Activated effector memory CD4-positive, alpha-beta T cell treated with anti-CD3 and anti-CD28 coated beads, Interleukin-2, amount 50 U/mL, for 16 hours (primary cell): ENCODE measurements around the gene METTL26.

Source experiments
- DNase-seq: peaks from one replicate; pipeline ENCODE4 v3.0.0-alpha.2; 2020

Gene METTL26

GRCh38 chr16:636206-637080 is at the start of gene METTL26:
METTL26 (minus strand) TSS chr16:636305; CDS start chr16:636290, 15 bp downstream.
- DNase-seq, result peak; percentile 97

DNA sequence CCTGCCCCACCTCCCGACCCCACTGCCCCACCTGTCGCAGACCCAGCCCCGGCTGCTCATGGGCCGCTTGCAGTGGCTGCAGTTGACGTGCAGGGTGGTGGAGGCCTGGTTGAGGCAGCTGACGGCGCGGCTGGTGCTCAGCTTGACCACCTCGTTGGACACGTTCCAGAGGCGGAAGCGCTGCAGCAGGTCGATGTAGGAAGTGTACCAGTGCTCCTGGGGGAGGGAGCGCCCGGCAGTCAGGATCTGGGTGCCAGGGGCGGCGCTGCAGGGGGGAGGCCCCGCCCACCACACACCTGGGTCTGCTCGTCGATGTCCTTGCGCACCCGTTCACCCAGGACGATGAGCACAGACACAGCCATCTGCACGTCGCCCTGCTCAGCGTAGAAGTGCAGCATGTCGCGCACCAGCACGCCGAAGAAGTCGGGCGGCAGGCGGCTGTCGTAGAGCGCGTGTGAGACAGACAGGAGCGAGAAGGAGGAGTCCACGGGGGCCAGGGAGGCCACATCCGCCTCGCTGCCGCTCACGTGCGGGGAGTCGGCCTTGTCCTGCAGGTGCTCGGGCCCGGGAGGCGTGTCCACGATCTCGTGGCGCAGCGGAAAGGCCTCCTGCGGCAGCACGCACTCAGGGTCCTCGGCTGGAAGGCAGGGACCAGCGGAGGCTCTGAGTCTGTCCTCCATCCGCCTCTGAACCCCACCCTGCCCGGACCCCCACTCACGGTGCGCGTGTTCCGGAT is 49.0 kb upstream of the METTL26 start:
- DNase-seq, result no peak

DNA sequence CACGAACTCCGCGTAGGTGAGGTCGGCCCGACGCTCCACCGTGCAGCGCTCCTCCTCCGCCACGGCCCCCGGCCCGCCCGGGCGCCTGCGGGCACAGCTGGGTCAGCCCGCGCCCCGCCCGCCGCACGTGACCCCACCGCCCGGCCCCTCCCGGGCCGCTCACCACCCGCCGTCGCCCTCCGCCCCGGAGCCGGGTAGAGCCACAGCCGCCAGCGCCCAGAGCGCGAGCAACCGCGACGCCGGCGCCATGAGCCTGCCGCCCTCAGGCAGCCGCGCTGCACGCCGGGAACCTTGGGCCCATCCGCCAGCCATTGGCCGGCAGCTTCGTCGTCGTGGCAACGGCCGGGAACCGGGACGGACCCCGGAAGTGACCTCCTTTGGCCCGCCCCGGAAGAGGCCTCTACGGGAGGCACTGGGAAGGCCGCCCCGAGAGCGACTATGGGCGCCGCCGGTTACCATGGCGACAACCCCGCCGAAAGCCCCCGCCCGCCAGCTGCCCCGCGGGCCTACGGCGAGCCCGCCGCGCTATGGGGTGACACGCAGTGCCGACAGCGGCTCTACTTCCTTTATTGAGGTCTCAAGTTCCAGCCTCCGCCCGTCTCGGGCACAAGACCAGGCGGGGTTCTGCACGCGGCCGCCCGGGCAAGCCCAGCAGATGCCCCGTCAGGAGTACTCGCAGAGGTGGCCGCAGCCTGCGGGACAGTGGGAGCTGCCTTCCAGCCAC is 48.1 kb upstream of the METTL26 start, which contains the start of gene JMJD8:
JMJD8 (minus strand) TSS at position 264 of the 724 bp plus-strand sequence; CDS start at position 249, 15 bp downstream.
- peak; percentile 99 for DNase-seq

GRCh38 chr16:683396-684070 is 47.4 kb upstream of the METTL26 start:
- DNase-seq, result no peak

GRCh38 chr16:682493-683395 is 46.6 kb upstream of the METTL26 start:
- DNase-seq, result no peak

DNA sequence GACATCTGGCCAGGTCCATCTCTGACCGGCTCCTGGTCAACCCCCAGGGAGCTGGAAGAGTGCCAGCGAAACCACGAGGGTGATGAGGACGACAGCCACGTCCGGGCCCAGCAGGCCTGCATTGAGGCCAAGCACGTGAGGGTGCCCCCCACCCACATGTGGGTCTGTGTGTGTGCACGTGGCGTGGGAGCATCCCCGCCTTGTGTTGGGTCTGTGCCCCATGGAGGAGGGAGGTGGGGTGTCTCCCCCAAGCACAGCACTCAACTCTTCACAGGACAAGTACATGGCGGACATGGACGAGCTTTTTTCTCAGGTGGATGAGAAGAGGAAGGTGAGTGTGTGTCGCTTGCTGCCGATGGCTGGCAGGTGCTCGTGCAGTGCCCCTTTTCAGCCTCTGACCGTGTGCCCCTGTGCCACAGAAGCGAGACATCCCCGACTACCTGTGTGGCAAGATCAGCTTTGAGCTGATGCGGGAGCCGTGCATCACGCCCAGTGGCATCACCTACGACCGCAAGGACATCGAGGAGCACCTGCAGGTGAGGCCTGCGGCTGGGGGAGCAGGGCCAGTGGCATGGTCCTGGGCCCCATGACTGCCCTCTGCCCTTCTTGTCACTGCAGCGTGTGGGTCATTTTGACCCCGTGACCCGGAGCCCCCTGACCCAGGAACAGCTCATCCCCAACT is 45.8 kb upstream of the METTL26 start:
- no peak for DNase-seq

- DNase-seq, result peak; percentile 70
Observed at GRCh38 chr16:680967-681745, 45.1 kb upstream of the METTL26 start.

DNA sequence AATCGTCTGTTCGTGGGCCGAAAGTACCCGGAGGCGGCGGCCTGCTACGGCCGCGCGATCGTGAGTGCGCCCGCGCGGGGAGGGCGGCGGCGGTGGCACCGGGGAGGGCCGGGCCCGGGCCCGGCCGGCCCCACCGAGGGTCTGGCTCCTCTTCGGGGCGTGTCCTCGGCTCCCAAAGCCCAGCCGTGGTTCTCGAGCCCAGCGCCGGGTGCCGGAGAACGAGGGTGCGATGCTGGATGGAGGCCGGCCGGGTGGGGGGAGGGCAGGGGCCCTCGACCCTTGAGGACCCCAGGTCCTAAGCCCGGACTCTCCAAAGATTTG is 44.5 kb upstream of the METTL26 start:
- DNase-seq, result no peak

DNA sequence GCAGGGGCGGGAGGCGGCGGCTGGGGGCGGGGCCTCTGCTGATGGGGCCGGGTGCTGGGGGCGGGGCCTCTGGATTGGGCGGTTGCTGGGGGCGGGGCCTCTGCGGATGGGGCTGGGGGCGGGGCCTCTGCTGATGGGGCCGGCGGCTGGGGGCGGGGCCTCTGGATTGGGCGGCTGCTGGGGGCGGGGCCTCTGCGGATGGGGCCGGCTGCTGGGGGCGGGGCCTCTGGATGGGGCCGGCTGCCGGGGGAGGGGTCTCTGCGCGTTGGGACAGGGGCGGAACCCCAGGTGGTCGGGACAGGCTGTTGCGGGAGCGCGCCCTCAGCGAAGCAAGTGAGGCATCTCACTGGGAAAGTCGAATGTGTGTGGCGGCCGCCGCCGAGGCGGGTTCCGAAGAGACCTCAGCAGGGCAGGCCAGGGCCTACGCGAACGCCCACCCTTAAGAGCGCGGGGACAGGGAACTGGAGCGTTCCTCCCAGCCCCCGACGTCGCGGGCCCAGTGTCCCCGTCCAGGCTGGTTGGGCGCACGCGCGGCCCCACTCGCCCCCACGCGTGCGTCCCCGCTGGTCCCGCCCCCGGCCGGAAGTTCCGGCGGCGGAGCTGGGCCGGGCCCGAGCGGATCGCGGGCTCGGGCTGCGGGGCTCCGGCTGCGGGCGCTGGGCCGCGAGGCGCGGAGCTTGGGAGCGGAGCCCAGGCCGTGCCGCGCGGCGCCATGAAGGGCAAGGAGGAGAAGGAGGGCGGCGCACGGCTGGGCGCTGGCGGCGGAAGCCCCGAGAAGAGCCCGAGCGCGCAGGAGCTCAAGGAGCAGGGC is 43.9 kb upstream of the METTL26 start, which contains the start of gene STUB1:
STUB1 (plus strand) TSS at position 597 of the 811 bp plus-strand sequence; CDS start at position 713, 116 bp downstream.
- peak; percentile 95 for DNase-seq

DNA sequence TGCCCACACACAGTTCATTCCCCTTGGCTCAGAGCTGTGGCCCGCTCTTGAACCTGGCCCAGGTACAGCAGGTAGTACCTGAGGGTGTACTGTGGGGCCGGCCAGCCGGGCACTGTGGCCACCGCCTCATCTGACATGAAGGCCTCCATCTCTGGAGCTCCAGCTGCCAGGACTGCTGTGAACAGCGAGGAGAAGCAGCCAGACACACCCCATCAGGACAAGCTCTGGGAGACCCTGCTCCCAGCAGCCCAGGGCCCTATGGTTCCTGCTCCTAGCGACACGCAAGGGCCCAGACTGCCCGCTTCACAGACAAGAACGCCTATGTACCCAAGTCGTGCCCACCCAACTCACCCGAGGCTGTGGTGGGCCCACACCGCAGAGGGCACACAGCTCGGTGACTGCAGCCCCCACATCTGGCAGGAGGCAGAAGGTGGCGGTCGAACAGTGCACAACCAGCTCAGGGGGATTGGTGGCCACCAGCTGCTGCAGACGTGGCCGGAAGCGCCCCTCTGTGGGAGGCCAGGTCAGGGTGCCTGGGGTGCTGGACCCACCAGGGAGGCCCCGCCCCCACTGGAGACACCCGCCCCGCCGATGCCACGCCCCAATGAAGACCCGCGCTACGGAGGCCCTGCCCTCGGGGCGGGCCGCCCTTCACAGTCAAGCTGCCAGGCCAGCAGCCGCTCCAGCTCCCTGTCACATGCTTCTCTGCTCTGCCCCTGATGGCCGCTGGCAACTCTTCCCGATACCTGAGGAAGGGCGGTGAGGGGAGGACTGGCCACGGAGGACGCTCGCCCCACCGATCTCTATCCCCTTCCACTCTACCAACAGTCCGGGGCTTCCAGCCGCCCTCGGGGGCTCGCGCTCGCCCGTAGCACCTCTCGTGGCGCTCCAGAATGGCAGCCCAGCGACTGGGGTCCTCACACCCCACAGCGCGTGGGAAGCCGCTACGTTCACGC is 43.0 kb upstream of the METTL26 start:
- DNase-seq, result peak; percentile 83

- DNase-seq, result no peak
Observed at GRCh38 chr16:678209-678857, 42.2 kb upstream of the METTL26 start.

DNA sequence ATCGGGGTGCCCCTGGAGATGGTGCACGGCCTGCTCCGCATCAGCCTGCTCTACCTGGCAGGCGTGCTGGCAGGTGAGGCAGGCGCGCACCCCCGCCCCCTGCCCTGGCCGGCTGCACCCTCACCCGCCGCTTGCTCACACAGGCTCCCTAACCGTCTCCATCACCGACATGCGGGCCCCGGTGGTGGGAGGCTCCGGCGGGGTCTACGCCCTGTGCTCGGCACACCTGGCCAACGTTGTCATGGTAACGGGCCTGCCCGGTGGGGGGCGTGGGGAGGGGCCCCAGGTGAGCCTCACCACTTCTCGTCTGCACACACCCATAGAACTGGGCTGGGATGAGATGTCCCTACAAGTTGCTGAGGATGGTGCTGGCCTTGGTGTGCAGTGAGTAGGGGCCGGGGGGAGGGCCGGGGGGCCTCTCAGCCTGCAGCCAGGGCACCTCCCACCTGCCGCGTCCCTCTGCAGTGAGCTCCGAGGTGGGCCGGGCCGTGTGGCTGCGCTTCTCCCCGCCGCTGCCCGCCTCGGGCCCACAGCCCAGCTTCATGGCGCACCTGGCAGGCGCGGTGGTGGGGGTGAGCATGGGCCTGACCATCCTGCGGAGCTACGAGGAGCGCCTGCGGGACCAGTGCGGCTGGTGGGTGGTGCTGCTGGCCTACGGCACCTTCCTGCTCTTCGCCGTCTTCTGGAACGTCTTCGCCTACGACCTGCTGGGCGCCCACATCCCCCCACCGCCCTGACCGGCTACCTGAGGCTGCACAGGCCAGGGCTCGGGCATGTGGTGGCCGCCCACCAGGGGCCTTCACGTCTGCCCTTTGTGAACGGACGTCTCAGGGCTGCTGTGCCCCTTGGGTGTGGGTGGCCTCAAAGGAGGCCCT is 41.4 kb upstream of the METTL26 start:
- DNase-seq, result no peak

- DNase-seq, result peak; percentile 76
Observed at GRCh38 chr16:676913-677312, 40.8 kb upstream of the METTL26 start.

DNA sequence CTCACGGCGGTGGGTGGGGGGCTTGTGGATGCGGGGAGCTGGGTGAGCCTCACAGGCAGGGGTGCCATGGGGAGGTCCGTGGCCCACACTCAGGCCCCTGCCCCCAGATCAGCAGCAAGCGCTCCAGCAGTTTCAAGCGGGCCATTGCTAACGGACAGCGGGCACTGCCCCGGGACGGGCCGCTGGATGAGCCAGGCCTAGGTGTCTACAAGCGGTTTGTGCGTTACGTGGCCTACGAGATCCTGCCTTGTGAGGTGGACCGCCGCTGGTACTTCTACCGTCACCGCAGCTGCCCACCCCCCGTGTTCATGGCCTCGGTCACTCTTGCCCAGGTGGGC is 40.4 kb upstream of the METTL26 start:
- no peak for DNase-seq

DNA sequence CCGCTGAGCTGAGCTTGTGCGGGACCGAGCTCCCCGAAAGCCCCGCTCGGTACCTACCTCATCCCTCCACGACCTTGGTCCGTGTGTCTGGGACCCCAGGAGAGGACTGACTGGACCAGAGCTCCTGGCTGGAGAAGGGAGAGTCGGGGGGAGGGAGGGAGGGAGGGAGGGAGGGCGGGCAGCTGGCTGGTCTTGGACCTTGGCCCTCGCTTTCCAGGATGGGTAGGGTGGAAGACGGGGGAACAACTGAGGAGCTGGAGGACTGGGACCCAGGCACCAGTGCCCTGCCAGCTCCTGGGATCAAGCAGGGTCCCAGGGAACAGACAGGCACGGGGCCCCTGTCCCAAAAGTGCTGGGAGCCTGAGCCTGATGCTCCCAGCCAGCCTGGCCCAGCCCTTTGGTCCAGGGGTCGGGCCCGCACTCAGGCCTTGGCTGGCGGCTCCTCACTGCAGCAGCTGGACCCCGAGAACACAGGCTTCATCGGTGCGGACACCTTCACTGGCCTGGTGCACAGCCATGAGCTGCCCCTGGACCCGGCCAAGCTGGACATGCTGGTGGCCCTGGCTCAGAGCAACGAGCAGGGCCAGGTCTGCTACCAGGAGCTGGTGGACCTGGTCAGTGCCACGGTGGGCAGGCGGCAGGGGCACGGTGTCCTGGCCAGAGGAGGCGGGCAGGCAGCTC is 39.9 kb upstream of the METTL26 start:
- DNase-seq, result no peak
